ENCODE data around the gene TUSC2.

TUSC2 gene

GRCh38 chr3:50322386-50323091, 5.5 kb downstream of the TUSC2 start, which contains the start of gene HYAL2:
TSS of gene HYAL2 (minus strand) at chr3:50322745. CDS start at chr3:50320489, 2,256 bp downstream.
- no peaks in the 10 kb centered on the region for H3K27me3 ChIP-seq (ENCODE audit: insufficient read depth, low read length)
- no peak within 1 kb of the TSS for H2AFZ ChIP-seq (ENCODE audit: low read length)
- H3K9me2 ChIP-seq (ENCODE audit: low read depth, low read length) = no peaks in the 10 kb centered on the region
- H3K4me1 ChIP-seq (ENCODE audit: insufficient read depth, low read length, severe bottlenecking) = peaks cover 48% of the 10 kb centered on the region
- H3K9ac ChIP-seq (ENCODE audit: low read length) = peak within 1 kb of the TSS; percentile 76
- no peaks in the 10 kb centered on the region for H4K20me1 ChIP-seq (ENCODE audit: insufficient read depth, low read length)
- TF ChIP-seq, protein P1, sequence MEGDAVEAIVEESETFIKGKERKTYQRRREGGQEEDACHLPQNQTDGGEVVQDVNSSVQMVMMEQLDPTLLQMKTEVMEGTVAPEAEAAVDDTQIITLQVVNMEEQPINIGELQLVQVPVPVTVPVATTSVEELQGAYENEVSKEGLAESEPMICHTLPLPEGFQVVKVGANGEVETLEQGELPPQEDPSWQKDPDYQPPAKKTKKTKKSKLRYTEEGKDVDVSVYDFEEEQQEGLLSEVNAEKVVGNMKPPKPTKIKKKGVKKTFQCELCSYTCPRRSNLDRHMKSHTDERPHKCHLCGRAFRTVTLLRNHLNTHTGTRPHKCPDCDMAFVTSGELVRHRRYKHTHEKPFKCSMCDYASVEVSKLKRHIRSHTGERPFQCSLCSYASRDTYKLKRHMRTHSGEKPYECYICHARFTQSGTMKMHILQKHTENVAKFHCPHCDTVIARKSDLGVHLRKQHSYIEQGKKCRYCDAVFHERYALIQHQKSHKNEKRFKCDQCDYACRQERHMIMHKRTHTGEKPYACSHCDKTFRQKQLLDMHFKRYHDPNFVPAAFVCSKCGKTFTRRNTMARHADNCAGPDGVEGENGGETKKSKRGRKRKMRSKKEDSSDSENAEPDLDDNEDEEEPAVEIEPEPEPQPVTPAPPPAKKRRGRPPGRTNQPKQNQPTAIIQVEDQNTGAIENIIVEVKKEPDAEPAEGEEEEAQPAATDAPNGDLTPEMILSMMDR (IDR thresholded peaks at IDR 0.05; ENCODE audit: low read length) = no peak
- TF ChIP-seq EZH2 (IDR thresholded peaks at IDR 0.05; ENCODE audit: borderline replicate concordance, low read length) = no peak
- H3K36me3 ChIP-seq (ENCODE audit: insufficient read depth, low read length) = peaks cover 10% of the 10 kb centered on the region; the same call in 1 of the 2 replicates
- peak within 1 kb of the TSS; percentile 84 for H3K4me3 ChIP-seq (ENCODE audit: low read depth, low read length, poor library complexity, severe bottlenecking)
- H3K9me3 ChIP-seq (ENCODE audit: low read length) = no peaks in the 10 kb centered on the region
- H3K4me2 ChIP-seq (ENCODE audit: low read length) = peak within 1 kb of the TSS; percentile 90
- peaks cover 5% of the 10 kb centered on the region; the same call in 1 of the 2 replicates for H3K79me2 ChIP-seq (ENCODE audit: insufficient read depth, low read length)
- no peaks in the 10 kb centered on the region for H3F3A ChIP-seq (ENCODE audit: insufficient read depth, low read length)
- H3K27ac ChIP-seq (ENCODE audit: low read depth, low read length, poor library complexity, severe bottlenecking) = peak within 1 kb of the TSS; percentile 64

DNA sequence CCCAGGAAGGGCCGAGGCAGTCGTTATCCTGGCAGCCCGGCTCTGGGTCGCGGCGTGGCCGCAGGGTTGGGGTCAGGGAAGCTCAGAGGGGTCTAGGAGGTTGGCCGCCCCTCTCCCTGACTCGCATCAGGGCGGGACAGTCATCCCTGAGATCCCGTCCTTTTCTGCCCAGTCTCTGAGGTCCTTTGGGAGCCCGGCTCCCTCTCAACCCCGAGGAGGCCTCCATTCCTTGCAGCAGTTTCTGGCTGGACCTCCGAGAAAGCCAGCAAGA, 6.0 kb downstream of the TUSC2 start:
- Histone ChIP-seq H3F3A (ENCODE audit: insufficient read depth, low read length) (no peaks in the 10 kb centered on the region), H3K4me2 (ENCODE audit: low read length) (peak overlapping the region; percentile 90), H4K20me1 (ENCODE audit: insufficient read depth, low read length) (no peaks in the 10 kb centered on the region), H3K4me3 (ENCODE audit: low read depth, low read length, poor library complexity, severe bottlenecking) (peak overlapping the region; percentile 84), H3K79me2 (ENCODE audit: insufficient read depth, low read length) (no peaks in the 10 kb centered on the region), H3K27ac (ENCODE audit: low read depth, low read length, poor library complexity, severe bottlenecking) (peak overlapping the region; percentile 3), H3K9ac (ENCODE audit: low read length) (peak overlapping the region; percentile 48; the same call in 1 of the 2 replicates), H3K27me3 (ENCODE audit: insufficient read depth, low read length) (no peaks in the 10 kb centered on the region), H3K4me1 (ENCODE audit: insufficient read depth, low read length, severe bottlenecking) (peaks cover 48% of the 10 kb centered on the region), H3K36me3 (ENCODE audit: insufficient read depth, low read length) (peaks cover 10% of the 10 kb centered on the region; the same call in 1 of the 2 replicates), H3K9me2 (ENCODE audit: low read depth, low read length) (no peaks in the 10 kb centered on the region), H2AFZ (ENCODE audit: low read length) (no peak overlapping the region), H3K9me3 (ENCODE audit: low read length) (no peaks in the 10 kb centered on the region)
- TF ChIP-seq, protein P1 (IDR thresholded peaks at IDR 0.05; ENCODE audit: low read length) = no peak
- no peak for TF ChIP-seq EZH2 (IDR thresholded peaks at IDR 0.05; ENCODE audit: borderline replicate concordance, low read length)

DNA sequence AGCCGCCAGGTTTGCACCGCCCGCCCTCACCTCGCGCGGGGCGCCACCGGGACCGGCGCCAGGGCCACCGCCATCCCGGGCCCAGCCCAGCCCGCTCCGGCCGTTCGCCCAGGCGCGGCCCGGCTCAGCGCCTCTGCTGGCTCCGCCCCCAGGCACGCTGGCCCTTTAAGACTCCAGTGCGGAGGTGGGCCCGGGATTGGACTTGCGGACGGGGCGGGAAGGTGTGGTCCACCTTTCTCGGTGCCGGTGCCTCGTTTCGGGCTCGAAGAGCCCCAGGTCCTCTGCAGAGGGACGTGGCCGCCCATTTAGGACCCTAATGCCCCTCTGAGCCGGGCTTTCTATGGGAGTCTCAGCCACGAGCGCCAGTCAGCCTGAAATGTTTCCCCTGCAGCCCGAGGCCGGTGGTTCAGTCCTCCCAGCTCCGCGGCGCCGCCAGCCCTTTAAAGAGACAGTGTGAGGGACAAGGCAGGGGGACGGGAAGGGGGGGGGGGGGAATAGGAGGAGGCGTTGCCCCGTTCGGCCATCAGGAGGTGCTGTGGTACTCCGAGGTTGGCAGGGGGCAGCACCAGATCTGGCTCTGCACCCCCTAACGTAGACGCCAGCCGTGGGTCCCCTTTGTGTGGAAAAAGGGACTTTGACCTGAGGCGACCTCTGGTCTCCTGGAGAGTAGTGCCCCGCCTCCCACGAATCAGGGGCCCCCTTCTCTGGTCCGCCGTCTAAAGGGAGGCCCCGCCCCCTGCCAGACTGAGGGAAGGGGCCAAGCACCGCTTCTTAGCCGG, 6.5 kb downstream of the TUSC2 start:
- Histone ChIP-seq H3K9me3 (ENCODE audit: low read length) (no peaks in the 10 kb centered on the region), H3K4me1 (ENCODE audit: insufficient read depth, low read length, severe bottlenecking) (peaks cover 49% of the 10 kb centered on the region), H3K79me2 (ENCODE audit: insufficient read depth, low read length) (no peaks in the 10 kb centered on the region), H2AFZ (ENCODE audit: low read length) (no peak overlapping the region; the same call in 1 of the 2 replicates), H4K20me1 (ENCODE audit: insufficient read depth, low read length) (no peaks in the 10 kb centered on the region), H3K9ac (ENCODE audit: low read length) (peak overlapping the region; percentile 76), H3K4me2 (ENCODE audit: low read length) (peak overlapping the region; percentile 90), H3K27me3 (ENCODE audit: insufficient read depth, low read length) (no peaks in the 10 kb centered on the region), H3K36me3 (ENCODE audit: insufficient read depth, low read length) (peaks cover 10% of the 10 kb centered on the region; the same call in 1 of the 2 replicates), H3K27ac (ENCODE audit: low read depth, low read length, poor library complexity, severe bottlenecking) (peak overlapping the region; percentile 64), H3K9me2 (ENCODE audit: low read depth, low read length) (no peaks in the 10 kb centered on the region), H3K4me3 (ENCODE audit: low read depth, low read length, poor library complexity, severe bottlenecking) (peak overlapping the region; percentile 84), H3F3A (ENCODE audit: insufficient read depth, low read length) (no peaks in the 10 kb centered on the region)
- no peak for TF ChIP-seq EZH2 (IDR thresholded peaks at IDR 0.05; ENCODE audit: borderline replicate concordance, low read length)
- TF ChIP-seq, protein P1 (IDR thresholded peaks at IDR 0.05; ENCODE audit: low read length) = peak; percentile 68
